ENCODE measurements around the gene SMIM32.

- TF ChIP-seq YY1 (IDR thresholded peaks at IDR 0.05; ENCODE audit: insufficient read depth, insufficient replicate concordance, low read depth, low read length) (no peak), FOXP1 (IDR thresholded peaks at IDR 0.05) (no peak), FOXP1 (CRISPR knock-in tag; IDR thresholded peaks at IDR 0.05) (no peak), ZNF775 (CRISPR knock-in tag; IDR thresholded peaks at IDR 0.05; ENCODE audit: borderline replicate concordance) (no peak), RAD21 (CRISPR knock-in tag; IDR thresholded peaks at IDR 0.05) (no peak), ZNF674 (CRISPR knock-in tag; IDR thresholded peaks at IDR 0.05; ENCODE audit: low read depth) (no peak), ZNF274 (CRISPR knock-in tag; IDR thresholded peaks at IDR 0.05) (no peak), KAT2B (IDR thresholded peaks at IDR 0.05; ENCODE audit: borderline replicate concordance, low read depth, low read length) (no peak), SMAD1 (CRISPR knock-in tag; IDR thresholded peaks at IDR 0.05; ENCODE audit: borderline replicate concordance, low read depth) (no peak), ZZZ3 (CRISPR knock-in tag; IDR thresholded peaks at IDR 0.05; ENCODE audit: borderline replicate concordance) (no peak), NFE2 (CRISPR knock-in tag; IDR thresholded peaks at IDR 0.05) (no peak), CBX5 (CRISPR knock-in tag; IDR thresholded peaks at IDR 0.05; ENCODE audit: borderline replicate concordance) (no peak)
These were observed 16.0 kb upstream of the SMIM32 start for GRCh38 chr5:136208916-136209315.
